SK-N-MC (cell line): ENCODE measurements around the gene CASP1.

Experiments
- EZH2 ChIP-seq: fragments of 200-600 bp; sonication (generic); IDR thresholded peaks from one replicate; pipeline ENCODE4 v1.6.1; 2017; ENCODE audit warnings: antibody characterized with exemption
- POLR2AphosphoS5 ChIP-seq: IDR thresholded peaks from 2 replicates; pipeline ENCODE4 v1.6.1; 2012; ENCODE audit warnings: mild to moderate bottlenecking, low read depth, low read length, borderline replicate concordance

- TF ChIP-seq EZH2 (no peak), POLR2AphosphoS5 (no peak)
Observed at GRCh38 chr11:105034813-105035620, at the start of gene CASP1.
